GM13977 (cell line): ENCODE measurements around the gene ANKRD33.

Source experiments
- DNase-seq: peaks from one replicate; pipeline ENCODE4 v3.0.0; 2012; ENCODE audit warnings: low spot score
- CTCF ChIP-seq: IDR thresholded peaks from 2 replicates; pipeline ENCODE4 v1.5.1; 2012; ENCODE audit warnings: mild to moderate bottlenecking, control low read depth; ENCODE audit not compliant: insufficient read depth; ENCODE audit errors: extremely low read depth, missing control alignments
- in situ Hi-C: fragments of 300-500 bp; cut with MboI; formaldehyde crosslinking; loops from one replicate; pipeline ENCODE4 v1.12.0; 2022; ENCODE audit warnings: low sequenced_read_pairs, low pct_unique_long_range_greater_than_20kb, mixed read lengths, inconsistent platforms; ENCODE audit not compliant: unreplicated experiment

The ANKRD33 gene

GRCh38 chr12:51862947-51863346 lies 25.0 kb upstream of the ANKRD33 start:
- TF ChIP-seq CTCF, result no peak
- in situ Hi-C loops, result no loop called here
- no peak for DNase-seq

- TF ChIP-seq CTCF, result no peak
- DNase-seq, result no peak
- in situ Hi-C loops, result no loop called here
Observed at GRCh38 chr12:51863363-51863932, 24.5 kb upstream of the ANKRD33 start.

- in situ Hi-C loops, result no loop called here
- no peak for TF ChIP-seq CTCF
- DNase-seq, result no peak
Observed at GRCh38 chr12:51863933-51864832, 23.7 kb upstream of the ANKRD33 start.

GRCh38 chr12:51864833-51865670 lies 22.9 kb upstream of the ANKRD33 start:
- in situ Hi-C loops, result no loop called here
- DNase-seq, result peak; percentile 37
- no peak for TF ChIP-seq CTCF

- DNase-seq, result peak; percentile 19
- in situ Hi-C loops, result no loop called here
Observed at GRCh38 chr12:51865757-51866270, 22.1 kb upstream of the ANKRD33 start.

More at GRCh38 chr12:51865757-51866270, 22.1 kb upstream of the ANKRD33 start:
- TF ChIP-seq CTCF, result no peak
